Breast epithelium (tissue), 4 donors: ENCODE measurements around the gene CFL1. TPM values are rescaled to one million over a fixed set of nuclear protein-coding genes. Genes with fewer than 3 reads are reported as not detected.
A peak's percentile ranks its signal among the peaks of the same experiment; 100 is the strongest.

Experiments used
- DNase-seq, 2 donors: peaks; one replicate each; pipeline ENCODE4 v3.0.0-alpha.2; 2019; ENCODE audit warnings: low spot score in 2 of 2
- H3K27ac ChIP-seq, 2 donors: fragments of 200-600 bp; sonication (generic) in 1 of 2; one replicate each; pipeline ENCODE4 v1.5.1; 2016 to 2019; ENCODE audit warnings: mild to moderate bottlenecking in 1 of 2
- H3K27me3 ChIP-seq, 2 donors: fragments of 200-600 bp; sonication (generic) in 1 of 2; one replicate each; pipeline versions ENCODE4 v1.5.1 to v1.6.0; 2017 to 2019; ENCODE audit warnings: control low read depth in 1 of 2, mild to moderate bottlenecking in 1 of 2
- H3K36me3 ChIP-seq: fragments of 200-600 bp; one replicate; pipeline ENCODE4 v1.5.1; 2019
- H3K4me1 ChIP-seq, 2 donors: fragments of 200-600 bp; sonication (generic); one replicate each; pipeline ENCODE4 v1.5.1; 2016 to 2019; ENCODE audit warnings: control low read depth in 1 of 2
- H3K4me3 ChIP-seq, 3 donors: fragments of 200-600 bp; sonication (generic); 1 replicate in 2 of 3; 2 replicates in 1 of 3; pipeline ENCODE4 v1.5.1; 2016 to 2019; ENCODE audit warnings: mild to moderate bottlenecking in 3 of 3, moderate library complexity in 2 of 3
- H3K9me3 ChIP-seq, 2 donors: fragments of 200-600 bp; sonication (generic) in 1 of 2; one replicate each; pipeline ENCODE4 v1.5.1; 2016 to 2019; ENCODE audit warnings: control low read depth in 1 of 2
- POLR2A ChIP-seq: fragments of 450-650 bp; IDR thresholded peaks from one replicate; pipeline ENCODE4 v1.6.1; 2016; ENCODE audit warnings: antibody characterized with exemption, mild to moderate bottlenecking, moderate library complexity
- POLR2AphosphoS5 ChIP-seq, 3 donors: sonication (generic); formaldehyde crosslinking; IDR thresholded peaks; one replicate each; pipeline ENCODE4 v1.6.1; 2017; ENCODE audit warnings: antibody characterized with exemption in 3 of 3
- intact Hi-C: fragments of 100-400 bp; cut with DNase I; formaldehyde crosslinking; loops from one replicate; pipeline ENCODE4 v1.15.1; 2023; ENCODE audit warnings: low total_unique reads
- total RNA-seq, 3 donors: library from RNA; depleted of rRNA; stranded (reverse); fragments of >200 nt; gene quantifications; one replicate each; pipeline ENCODE4 v1.1.0, GENCODE V29; 2016
- TF ChIP-seq, protein P1 (sequence below), 3 donors: fragments of 450-650 bp; IDR thresholded peaks; one replicate each; pipeline ENCODE4 v1.5.1; 2016 to 2017; ENCODE audit warnings: antibody characterized with exemption in 3 of 3, mild to moderate bottlenecking in 3 of 3, moderate library complexity in 3 of 3

Gene CFL1
- total RNA-seq, 3 donors from 2014 or later: 407 to 564 (median 453) TPM

DNA sequence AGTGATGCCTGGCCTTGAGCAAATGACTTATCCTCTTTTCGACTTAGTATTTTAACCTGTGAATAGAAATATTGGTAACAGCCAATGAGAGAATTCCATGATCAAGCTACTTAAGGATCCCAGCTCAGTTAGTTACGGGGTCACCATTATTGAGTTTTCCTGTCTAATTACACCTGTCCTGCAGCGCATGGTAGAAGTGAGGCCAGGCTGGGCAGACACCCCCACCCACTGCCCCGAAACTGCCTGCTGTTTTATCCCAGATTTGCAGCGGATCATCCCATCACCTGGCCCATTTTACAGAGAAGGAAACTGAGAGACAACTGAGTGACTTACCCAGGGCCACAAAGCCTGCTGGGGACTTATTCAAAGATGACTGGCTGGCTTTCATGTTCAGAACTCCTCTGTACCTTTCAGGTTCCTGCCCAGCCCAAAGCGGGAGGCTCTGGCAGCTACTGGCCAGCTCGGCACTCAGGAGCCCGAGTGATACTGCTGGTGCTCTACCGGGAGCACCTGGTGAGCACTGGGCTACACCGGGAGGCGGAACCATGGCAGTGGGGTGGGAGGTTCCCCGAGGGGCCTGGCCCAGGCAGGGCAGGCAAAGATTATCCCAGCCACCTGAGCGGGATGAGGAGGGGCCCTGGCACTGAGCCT is 3.7 kb upstream of the CFL1 start:
- TF ChIP-seq POLR2A (no peak), POLR2AphosphoS5 (IDR thresholded peaks at IDR 0.05) (no peak)
- TF ChIP-seq, protein P1, sequence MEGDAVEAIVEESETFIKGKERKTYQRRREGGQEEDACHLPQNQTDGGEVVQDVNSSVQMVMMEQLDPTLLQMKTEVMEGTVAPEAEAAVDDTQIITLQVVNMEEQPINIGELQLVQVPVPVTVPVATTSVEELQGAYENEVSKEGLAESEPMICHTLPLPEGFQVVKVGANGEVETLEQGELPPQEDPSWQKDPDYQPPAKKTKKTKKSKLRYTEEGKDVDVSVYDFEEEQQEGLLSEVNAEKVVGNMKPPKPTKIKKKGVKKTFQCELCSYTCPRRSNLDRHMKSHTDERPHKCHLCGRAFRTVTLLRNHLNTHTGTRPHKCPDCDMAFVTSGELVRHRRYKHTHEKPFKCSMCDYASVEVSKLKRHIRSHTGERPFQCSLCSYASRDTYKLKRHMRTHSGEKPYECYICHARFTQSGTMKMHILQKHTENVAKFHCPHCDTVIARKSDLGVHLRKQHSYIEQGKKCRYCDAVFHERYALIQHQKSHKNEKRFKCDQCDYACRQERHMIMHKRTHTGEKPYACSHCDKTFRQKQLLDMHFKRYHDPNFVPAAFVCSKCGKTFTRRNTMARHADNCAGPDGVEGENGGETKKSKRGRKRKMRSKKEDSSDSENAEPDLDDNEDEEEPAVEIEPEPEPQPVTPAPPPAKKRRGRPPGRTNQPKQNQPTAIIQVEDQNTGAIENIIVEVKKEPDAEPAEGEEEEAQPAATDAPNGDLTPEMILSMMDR (IDR thresholded peaks at IDR 0.05): no peak
- Histone ChIP-seq H3K27me3 (no peaks in the 10 kb centered on the region), H3K4me3 (peak overlapping the region; percentile 85 to 100 (median 99)), H3K9me3 (no peaks in the 10 kb centered on the region), H3K4me1 (peaks cover 4 to 7% of the 10 kb centered on the region in 2 donors), H3K36me3 (peaks cover 5% of the 10 kb centered on the region), H3K27ac (peak overlapping the region; percentile 97 to 99)
- DNase-seq: no peak
- intact Hi-C loops: no loop called here

DNA sequence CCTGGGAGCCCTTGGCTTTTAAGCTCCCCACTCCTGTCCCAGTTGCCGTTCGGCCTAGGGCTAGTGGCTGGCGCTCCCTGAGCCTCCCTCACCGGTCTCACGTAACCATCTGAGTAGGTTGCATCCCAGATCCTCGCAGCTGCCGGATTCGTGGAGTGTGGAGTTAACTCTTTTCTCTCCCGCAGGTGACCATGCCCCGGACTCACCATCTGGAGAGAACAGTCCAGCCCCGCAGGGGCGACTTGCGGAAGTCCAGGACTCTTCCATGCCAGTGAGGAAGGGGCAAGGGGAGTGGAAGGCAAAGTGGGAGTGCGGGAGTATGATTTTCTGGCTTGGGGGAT is 3.2 kb upstream of the CFL1 start:
- Histone ChIP-seq H3K9me3 (no peaks in the 10 kb centered on the region), H3K27me3 (no peaks in the 10 kb centered on the region), H3K36me3 (peaks cover 5% of the 10 kb centered on the region), H3K4me1 (peaks cover 4 to 11% of the 10 kb centered on the region in 2 donors), H3K27ac (peak overlapping the region; percentile 97 to 99), H3K4me3 (peak overlapping the region; percentile 85 to 100 (median 99))
- TF ChIP-seq POLR2AphosphoS5 (IDR thresholded peaks at IDR 0.05) (no peak), POLR2A (no peak)
- TF ChIP-seq, protein P1 (IDR thresholded peaks at IDR 0.05): no peak
- DNase-seq: no peak
- intact Hi-C loops: no loop called here

DNA sequence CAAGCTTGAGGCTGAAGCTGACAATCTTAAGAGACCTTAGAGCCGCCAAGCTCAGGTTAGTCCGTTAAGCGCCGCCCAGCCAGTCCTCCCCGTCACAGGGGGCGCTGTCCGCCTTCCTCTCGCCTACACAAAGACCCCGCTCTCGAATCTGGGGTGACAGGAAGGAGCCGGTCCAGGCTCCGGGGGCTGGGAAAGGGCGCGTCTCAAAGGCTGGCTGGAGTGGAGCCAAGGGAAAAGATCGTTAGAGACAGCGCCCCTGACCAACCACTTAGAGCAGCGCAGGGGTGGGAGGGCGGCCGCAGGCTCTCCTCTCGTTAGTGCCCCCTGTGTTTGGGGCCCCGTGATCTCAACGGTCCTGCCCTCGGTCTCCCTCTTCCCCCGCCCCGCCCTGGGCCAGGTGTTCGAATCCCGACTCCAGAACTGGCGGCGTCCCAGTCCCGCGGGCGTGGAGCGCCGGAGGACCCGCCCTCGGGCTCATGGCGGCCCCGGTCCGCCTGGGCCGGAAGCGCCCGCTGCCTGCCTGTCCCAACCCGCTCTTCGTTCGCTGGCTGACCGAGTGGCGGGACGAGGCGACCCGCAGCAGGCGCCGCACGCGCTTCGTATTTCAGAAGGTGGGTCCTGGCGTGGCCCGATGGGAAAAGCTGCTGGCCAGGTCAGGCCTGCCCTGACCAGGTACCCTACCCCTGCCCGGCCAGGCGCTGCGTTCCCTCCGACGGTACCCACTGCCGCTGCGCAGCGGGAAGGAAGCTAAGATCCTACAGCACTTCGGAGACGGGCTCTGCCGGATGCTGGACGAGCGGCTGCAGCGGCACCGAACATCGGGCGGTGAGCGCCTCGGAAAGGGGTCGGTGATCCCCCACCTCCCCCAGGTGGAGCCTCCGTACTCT is 2.5 kb upstream of the CFL1 start, which contains the start of gene MUS81:
Gene MUS81, plus strand, starts transcription at position 156 of the 887 bp plus-strand sequence. Its CDS starts 321 bp downstream, at position 477.
- H3K4me1 ChIP-seq: peaks cover 5 to 16% of the 10 kb centered on the region in 2 donors

DNA sequence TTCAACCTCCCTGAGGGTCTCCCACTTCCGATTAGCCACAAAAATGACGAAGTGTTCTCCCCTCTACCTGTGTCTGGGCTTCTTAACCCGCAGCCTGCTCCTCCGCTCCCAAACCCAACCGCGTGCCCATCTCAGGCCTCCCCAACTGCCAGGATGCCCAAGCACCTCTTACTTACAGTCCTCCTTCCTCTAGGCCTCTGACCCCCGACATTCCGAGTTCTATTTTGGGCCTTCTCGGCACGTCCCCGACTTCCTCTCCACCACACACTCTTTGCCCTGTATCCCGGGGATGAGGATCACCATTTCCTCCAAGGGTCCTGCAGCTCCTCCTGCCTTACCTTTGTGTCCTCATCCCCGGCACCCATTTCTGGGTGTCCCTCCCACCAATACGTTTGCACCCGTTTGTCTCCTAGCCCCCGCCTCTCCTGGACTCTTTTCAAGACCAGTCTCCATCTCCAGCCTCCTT is 1.9 kb upstream of the CFL1 start:
- Histone ChIP-seq H3K4me3 (peak overlapping the region; percentile 85 to 100 (median 99)), H3K9me3 (no peaks in the 10 kb centered on the region), H3K27me3 (no peaks in the 10 kb centered on the region), H3K27ac (peak overlapping the region; percentile 97 to 99), H3K36me3 (peaks cover 5% of the 10 kb centered on the region), H3K4me1 (peaks cover 7 to 16% of the 10 kb centered on the region in 2 donors)
- DNase-seq: no peak
- TF ChIP-seq, protein P1 (IDR thresholded peaks at IDR 0.05): no peak
- TF ChIP-seq POLR2A: no peak
- no peak for TF ChIP-seq POLR2AphosphoS5 (IDR thresholded peaks at IDR 0.05)
- intact Hi-C loops: no loop called here

More for the DNA sequence above, 2.5 kb upstream of the CFL1 start, which contains the start of gene MUS81:
- intact Hi-C loops: no loop called here
- H3K27ac ChIP-seq: peak within 1 kb of the TSS; percentile 97 to 99
- DNase-seq: peak; percentile 98
- H3K9me3 ChIP-seq: no peaks in the 10 kb centered on the region
- H3K36me3 ChIP-seq: peaks cover 5% of the 10 kb centered on the region
- no peaks in the 10 kb centered on the region for H3K27me3 ChIP-seq
- peak within 1 kb of the TSS; percentile 85 to 100 (median 99) for H3K4me3 ChIP-seq
- TF ChIP-seq POLR2AphosphoS5 (IDR thresholded peaks at IDR 0.05) (peak; percentile 56 to 91 (median 86)), POLR2A (peak; percentile 32)
- TF ChIP-seq, protein P1 (IDR thresholded peaks at IDR 0.05): peak; percentile 54 to 90 (median 78)
